ENCODE measurements around the gene FAM193B.

The FAM193B gene

GRCh38 chr5:177491983-177492746 lies 62.2 kb downstream of the FAM193B start:
- TF ChIP-seq TAF1 (IDR thresholded peaks at IDR 0.05; ENCODE audit: borderline replicate concordance, insufficient read depth, low read length) = no peak
- TF ChIP-seq FOXP2 (optimal IDR thresholded peaks at IDR 0.05; ENCODE audit: borderline replicate concordance, extremely low read depth, extremely low read length, insufficient read depth) = no peak
- no peak for TF ChIP-seq POLR2AphosphoS5 (IDR thresholded peaks at IDR 0.05; ENCODE audit: low read depth, low read length)
- no peak for TF ChIP-seq REST (IDR thresholded peaks at IDR 0.05; ENCODE audit: insufficient read depth in 1 of 2, low read depth in 2 of 2, low read length in 2 of 2)
- TF ChIP-seq SIN3A (IDR thresholded peaks at IDR 0.05; ENCODE audit: borderline replicate concordance, insufficient read depth, low read length) = no peak

- no peak for TF ChIP-seq REST (IDR thresholded peaks at IDR 0.05; ENCODE audit: insufficient read depth in 1 of 2, low read depth in 2 of 2, low read length in 2 of 2)
Observed at GRCh38 chr5:177491429-177491945, 62.9 kb downstream of the FAM193B start.

- TF ChIP-seq TAF1 (IDR thresholded peaks at IDR 0.05; ENCODE audit: borderline replicate concordance, insufficient read depth, low read length) (no peak), FOXP2 (optimal IDR thresholded peaks at IDR 0.05; ENCODE audit: borderline replicate concordance, extremely low read depth, extremely low read length, insufficient read depth) (no peak), POLR2AphosphoS5 (IDR thresholded peaks at IDR 0.05; ENCODE audit: low read depth, low read length) (no peak), REST (IDR thresholded peaks at IDR 0.05; ENCODE audit: insufficient read depth in 1 of 2, low read depth in 2 of 2, low read length in 2 of 2) (no peak)
Observed at GRCh38 chr5:177490992-177491391, 63.4 kb downstream of the FAM193B start.

- TF ChIP-seq TAF1 (IDR thresholded peaks at IDR 0.05; ENCODE audit: borderline replicate concordance, insufficient read depth, low read length) = no peak
- TF ChIP-seq POLR2AphosphoS5 (IDR thresholded peaks at IDR 0.05; ENCODE audit: low read depth, low read length) = no peak
- no peak for TF ChIP-seq FOXP2 (optimal IDR thresholded peaks at IDR 0.05; ENCODE audit: borderline replicate concordance, extremely low read depth, extremely low read length, insufficient read depth)
- no peak for TF ChIP-seq REST (IDR thresholded peaks at IDR 0.05; ENCODE audit: insufficient read depth in 1 of 2, low read depth in 2 of 2, low read length in 2 of 2)
- no peak for TF ChIP-seq SIN3A (IDR thresholded peaks at IDR 0.05; ENCODE audit: borderline replicate concordance, insufficient read depth, low read length)
Observed at GRCh38 chr5:177490311-177490991, 63.9 kb downstream of the FAM193B start.
